COLO668 (cell line): ENCODE data around the gene GPR146.

Source experiments
- DNase-seq: peaks from one replicate; lab custom pipeline; 2025; ENCODE audit not compliant: unreplicated experiment; lab: John Stamatoyannopoulos, UW

The GPR146 gene

DNA sequence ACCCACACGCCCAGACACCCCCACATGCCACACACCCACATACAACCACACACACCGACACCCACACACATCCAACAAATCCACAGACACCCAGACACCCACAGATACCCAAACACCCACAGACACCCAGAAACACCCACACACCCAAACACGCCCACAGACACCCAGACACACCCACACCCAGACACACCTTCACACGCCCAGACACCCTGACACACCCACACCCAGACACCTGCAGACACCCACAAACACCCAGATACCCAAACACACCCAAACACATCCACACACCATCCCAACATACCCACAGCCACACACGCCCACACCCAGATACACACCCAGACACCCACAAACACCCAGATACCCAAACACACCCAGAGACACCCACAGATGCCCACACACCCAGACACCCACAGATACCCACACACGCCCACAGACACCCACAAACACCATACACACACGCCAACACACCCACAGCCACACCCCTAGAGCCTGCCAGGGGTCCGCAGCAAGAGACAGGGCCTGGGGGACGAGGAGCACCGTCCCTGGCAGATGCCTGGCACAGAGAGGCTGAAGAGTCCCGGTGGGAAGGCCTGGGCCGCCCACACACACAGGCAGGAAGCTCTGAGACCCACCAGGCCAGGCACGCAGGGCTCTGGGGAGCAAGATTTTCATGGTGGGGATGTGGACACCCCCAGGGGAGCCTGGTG, 32.9 kb upstream of the GPR146 start:
- DNase-seq: no peak

DNA sequence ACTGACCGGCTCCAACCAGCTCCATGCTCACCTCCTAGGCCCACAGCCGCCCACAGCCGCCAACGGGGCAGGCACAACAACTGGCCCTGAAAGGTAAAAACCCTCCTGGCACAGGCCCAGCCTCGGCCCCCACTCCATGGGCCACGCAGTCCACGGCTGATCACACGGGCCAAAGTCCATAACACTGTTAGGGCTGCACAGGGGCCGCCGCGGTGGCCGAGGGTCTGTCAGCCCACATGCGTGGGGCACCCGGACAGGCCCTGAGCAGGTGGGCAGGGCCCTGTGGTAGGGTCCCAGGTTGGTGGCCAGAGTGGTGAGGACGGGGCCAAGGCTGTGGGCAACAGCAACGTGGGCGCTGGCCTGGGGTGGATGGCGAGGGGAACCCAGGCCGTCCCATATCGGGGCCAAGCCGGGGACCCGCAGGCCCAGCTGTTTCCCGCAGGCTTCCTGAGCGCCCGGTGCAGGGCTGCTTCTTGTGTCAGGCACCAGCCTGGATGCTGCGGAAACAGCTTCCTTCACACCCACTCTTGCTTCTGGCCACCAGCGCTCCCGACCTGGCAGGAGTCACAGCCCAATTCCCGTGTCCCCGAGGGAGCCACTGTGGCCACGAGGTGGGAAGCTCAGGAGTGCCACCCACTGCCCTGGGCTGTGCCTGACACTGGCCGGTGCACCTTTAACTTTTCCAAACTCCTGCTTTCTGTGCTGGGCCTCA, 32.2 kb upstream of the GPR146 start:
- DNase-seq: no peak

DNA sequence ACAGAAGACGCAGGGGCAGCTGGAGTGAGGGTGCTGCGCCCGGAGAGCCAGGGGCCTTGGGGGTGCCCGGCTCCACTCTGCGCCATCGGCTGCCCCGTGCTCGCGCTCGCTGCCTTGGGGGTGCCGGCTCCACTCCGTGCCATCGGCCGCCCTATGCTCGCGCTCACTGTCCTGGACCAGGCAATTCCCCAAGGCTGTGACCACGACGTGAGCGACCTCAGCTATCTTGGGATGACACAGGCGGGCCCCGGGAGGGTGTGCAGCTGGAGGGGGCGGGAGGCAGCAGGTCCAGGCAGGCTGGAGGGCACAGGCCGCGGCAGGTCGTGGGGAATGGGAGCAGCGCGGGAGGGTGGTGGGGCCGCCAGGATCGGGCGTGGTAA, 31.6 kb upstream of the GPR146 start:
- DNase-seq: no peak

DNA sequence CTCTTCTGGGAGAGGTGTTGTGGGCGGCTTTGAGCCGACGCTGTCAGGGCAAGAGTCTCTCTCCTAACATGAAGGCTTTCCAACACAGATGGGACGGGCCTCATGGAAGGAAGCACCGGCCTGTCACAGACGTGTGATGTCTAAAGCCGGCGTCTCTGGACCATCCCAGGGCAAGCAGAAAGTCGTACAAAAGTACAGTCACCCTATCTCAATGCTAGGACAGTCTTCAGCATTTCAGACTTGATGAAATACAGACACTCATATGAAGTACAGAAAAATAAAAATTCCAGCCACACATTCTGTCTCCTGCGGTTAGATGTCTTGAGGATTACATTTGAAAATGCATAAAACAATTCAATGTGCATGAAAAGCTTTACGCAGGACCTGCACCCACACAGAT, 30.8 kb upstream of the GPR146 start:
- no peak for DNase-seq

DNA sequence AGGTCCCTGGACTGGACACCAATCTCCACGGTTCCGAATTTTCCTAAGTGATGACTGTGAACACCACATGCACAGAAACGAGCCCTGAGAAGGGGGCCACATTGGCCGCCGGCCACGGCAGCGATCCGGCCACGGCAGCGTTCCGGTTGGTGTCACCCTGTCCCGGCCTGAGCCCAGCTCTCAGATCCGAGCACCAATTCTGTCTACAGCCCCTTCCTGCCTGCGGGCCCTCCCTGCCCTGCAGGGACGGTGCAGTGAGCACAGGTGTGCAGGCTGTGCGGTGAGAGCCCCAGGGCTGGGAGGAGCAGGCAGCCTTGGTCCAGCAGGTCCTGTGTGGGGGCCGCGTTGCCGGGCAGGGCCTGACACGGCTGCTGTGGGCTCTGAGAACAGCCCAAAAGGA, 29.7 kb upstream of the GPR146 start:
- peak; percentile 64 for DNase-seq

DNA sequence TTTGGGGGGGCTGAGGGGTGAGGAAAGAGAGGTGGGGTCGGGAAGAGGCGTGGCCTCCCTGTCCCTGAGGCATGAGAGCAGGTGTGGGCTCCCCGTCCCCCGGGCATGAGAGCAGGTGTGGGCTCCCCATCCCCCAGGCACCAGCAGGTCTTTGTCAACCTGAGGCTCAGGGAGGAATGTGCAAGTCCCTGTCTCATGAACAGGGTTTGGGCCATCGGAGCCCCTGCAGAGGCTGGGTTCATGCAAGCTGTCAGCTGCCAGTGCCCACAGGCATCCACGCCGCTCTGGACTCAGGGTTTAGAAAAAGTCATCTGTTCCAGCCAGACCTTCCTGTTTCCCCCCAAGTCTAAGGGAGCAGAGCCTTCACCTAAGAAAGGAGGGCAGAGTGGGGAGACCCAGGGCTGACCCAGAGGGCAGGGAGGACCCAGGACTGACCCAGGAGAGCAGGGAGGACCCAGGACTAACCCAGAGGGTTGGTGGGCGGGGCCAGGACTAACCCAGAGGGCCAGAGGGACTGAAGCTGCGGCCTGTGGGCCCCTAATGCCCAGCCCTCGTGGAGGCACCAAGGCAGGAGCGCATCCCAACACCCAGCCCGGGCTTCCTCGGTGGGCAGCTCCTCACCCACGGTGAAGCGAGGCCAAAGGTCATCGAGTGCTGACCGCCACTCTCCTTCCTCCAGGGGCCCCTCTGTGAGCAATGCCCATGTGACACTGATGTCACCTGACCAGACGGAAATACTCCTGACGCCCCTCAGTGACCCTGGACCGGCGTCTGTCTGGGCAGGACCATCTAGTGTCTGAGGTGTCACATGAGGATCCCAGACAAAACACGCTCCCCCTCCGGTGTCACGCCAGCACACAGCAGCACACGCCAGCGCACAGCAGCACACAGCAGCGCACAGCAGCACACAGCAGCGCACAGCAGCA, 28.9 kb upstream of the GPR146 start:
- peak; percentile 75 for DNase-seq

DNA sequence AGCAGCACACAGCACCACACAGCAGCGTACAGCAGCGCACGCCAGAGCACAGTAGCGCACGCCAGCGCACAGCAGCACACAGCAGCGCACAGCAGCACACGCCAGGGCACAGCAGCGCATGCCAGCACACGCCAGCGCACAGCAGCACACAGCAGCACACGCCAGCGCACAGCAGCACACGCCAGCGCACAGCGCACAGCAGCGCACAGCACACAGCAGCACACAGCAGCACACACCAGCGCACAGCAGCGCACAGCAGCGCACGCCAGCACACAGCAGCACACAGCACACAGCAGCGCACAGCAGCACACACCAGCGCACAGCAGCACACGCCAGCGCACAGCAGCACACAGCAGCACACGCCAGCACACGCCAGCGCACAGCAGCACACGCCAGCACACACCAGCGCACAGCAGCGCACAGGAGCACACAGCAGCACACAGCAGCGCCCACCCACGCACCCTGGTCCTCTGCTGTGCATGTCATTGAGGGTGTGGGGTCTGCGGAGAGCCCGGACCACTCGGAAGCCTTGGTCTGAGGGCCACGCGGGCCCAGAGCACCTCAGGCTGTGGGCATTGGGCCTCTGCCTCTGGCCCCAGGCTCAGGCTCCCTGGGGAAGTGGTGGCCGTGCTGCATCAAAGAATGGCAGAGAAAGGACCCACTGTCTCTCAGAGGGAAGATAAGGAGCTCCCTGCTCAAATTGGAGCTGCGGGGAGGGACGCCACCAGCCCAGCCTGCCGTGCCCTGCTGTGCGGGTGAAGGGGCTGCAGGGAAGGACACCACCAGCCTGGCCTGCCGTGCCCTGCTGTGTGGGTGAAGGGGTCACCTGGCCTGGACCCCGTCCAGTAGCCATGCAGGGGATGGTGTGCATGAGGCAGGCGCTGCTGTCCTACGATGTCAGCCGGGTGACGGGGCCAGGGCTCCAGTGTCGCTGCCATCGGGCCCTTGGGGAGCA, 27.5 kb upstream of the GPR146 start:
- no peak for DNase-seq

DNA sequence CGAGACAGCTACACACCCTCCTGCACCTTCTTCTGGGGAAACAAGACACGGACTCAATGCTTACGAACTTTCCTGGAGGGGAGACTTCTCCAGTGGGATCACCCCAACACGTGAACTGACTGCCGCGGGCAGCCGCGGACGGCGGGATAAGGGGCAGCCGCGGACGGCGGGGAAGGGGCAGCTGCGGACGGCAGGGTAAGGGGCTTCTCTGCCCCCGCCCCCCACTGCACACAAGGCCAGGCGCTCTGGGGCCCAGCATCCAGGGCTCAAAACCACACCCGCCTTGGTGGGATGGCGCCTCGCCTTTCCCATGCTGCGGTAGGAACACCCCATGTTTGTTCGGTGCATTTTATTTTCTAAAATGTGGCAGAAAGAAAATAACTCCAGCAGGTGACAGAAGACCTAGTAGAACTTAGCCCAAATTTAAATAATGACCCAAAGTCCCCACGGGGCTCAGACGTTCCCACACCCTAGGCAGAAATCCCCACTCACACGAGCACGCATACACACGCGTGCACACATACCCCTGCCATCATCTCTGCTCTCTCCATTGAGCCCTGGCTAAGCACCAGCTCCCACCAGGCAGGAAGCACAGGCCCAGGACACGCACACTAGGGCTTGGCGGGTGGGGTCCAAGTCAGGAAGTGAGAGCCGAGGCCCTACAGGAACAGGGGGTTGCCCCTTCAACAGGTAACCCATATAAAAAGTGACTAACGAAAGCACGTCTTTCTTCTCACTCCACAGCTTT, 26.6 kb upstream of the GPR146 start:
- no peak for DNase-seq

DNA sequence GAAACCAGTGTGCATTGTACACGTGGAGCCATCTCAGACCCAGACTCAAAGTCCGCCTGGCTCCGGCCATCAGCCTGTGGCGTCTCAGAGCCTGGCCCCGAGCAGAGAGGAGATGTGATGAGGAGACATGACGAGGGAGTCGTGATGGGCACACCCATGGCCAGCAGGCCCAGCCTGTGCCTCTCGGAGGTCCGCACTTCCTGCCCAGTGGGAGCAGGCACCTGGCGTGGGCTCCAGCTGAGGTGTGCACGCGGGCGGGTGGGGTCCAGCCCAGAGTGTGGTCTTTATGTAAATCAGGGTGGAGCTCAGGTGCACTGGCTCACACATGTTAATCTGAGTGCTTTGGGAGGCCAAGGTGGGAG, 26.0 kb upstream of the GPR146 start:
- DNase-seq: no peak

DNA sequence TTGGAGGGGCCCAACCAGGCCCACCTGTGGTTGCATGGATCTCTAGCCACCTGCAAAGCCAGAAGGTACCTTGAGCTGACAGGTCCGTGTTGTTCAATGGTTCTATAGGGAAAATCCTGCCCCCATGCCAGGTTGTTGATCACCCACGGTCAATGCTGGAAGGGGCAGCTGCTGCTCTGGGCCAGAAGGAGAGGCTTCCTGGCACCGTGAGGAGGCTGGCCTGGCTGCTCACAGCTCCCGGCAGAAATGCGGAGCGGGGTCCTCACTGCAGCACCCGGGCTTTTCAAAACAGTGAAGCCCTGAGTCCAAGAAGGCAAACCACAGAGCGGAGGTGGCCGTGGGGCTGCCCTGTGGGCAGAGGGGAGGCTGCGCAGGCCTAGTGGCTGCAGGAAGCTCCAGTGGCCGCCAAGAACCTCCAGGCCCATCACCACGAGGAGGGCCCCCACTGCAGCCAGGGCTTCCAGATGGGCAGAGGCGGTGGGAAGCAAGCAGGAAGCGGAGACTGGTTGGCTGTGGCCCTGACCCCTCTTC, 25.0 kb upstream of the GPR146 start:
- no peak for DNase-seq

DNA sequence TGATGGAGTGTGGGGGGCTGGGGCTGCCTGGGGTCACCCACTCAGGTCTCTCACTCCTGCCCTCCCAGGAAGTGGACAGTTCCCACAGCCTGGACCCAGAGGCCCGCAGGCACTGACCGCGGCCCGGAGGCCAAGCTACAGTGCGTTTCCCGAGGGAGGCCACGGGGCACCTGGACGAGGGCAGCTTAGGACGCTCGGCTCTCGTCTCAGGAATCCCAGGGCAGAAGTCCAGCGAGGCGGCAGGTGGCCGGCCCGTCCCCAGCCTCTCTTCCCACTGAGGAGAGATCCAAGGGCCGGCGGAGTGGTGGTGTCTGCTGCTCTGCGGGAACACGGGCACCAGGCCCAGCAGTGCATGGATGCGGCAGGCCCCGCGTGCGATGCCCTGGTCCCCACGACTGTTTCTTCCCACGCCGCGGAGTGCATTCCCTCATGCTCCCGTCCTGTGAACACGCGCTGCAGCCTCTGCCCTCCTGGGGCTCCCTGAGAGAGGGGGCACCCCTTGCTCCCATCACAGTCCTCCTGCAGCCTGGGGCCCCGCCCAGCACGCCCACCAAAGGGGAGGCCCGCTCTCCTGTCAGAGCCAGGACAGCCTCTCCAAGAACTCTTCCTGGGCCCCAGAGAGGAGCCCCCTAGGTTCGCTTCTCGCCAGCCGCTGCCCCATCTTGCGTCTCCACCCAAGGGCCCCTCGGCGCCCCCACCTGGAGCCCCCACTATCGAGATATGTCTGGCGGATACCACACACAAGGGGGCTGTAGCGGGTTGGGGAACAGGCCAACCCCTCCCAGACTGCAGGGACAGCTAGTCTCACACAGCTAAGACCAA, 24.3 kb upstream of the GPR146 start:
- no peak for DNase-seq

DNA sequence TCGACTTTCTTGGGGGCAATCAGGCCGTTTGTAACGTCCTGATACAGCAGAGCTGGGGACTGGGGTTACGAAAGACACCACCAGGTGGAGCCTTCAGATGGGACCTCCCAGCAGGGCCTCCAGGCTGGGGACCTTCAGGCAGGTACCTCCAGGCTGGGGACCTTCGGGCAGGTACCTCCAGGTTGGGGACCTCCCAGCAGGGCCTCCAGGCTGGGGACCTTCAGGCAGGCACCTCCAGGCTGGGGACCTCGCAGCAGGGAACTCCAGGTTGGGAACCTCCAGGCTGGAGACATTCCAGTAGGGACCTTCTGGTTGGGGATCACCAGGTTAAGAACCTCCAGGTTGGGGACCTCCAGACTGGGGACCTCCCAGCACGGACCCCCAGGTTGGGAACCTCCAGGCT, 23.5 kb upstream of the GPR146 start:
- DNase-seq: no peak

DNA sequence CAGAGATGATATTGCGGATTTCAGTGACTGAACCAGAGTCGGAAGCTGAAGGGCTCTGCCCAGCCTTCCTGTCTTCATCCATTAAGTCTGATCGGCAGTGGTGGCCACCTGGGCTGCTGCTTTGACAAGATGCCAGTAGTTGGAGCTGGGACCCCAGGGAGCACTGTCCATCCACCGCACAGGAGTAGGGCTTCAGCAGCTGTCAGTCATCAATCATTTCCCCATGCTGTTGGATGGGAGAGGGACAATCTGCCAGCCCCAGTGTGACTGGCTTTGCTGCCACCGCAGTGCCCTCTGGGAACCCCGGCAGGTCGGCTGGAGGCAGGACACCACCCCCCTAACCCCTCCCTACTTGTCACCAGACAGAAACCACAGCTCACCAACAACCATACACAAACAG, 23.0 kb upstream of the GPR146 start:
- DNase-seq: no peak

DNA sequence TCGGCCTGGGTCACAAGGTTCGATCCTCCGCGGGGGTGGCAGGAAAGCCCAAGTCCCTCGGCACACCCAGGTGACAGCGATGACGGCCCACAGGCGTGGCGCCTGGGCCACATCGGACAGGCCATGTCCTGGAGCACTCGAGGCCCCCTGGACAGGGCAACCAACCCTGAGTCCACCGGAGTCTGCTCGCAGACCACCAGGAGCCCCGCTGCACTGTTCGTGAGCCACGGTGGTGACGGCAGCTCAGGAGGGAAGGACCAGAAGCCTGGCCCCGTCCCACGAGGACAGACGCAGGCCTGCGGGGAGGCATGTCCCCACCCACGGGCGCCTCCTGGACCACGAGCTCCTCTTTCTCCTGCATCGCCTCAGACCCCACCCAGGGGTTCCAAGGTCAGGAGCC, 22.4 kb upstream of the GPR146 start:
- no peak for DNase-seq

DNA sequence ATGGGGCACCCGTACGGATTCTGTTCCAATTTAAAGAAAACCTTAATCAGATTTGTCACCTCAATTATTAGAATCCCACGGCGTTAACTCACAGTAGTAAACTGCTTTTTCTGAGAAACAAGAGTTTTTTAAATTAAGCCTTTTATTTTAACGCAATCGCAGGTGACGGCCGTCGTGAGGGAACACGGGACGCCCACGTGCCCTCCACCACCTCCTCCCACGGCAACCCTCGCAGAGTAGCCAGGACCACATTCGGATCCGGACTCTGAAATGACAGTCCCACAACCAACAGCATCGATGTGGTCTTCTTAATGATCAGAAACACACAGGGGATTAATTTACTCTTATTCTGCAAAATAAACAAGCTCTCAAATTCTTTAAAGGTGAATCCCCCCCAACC, 22.0 kb upstream of the GPR146 start:
- DNase-seq: no peak

DNA sequence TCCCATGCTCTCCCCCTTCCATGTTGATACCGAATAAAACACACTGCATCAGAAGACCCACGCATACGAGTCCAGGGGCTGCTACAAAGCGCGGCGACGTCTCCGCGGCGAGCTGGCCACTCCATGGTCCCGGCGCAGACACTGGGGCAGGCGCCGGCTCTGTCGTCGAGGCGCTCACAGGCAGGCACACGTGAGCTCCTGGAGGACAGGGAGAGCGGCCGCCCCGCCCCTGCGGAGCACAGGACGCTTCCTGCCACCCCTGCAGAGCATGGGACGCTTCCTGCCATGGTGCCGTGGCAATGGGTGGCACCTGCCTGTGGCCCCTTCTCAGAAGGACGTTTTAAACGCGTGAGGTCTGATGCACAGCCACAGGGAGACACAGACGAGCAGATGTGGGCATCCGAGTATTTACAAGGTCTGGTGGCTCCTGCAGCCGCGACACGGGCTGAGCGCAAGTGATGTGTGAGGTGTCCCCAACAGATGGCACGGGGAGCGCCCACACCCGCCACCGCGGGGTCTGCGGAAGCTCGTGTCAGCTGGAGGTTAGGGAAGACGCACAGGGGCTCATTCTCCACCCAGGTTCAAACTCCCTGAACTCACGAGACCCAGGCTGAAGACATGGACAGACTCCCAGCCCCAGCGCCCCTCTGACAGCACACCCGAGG, 21.4 kb upstream of the GPR146 start:
- no peak for DNase-seq

DNA sequence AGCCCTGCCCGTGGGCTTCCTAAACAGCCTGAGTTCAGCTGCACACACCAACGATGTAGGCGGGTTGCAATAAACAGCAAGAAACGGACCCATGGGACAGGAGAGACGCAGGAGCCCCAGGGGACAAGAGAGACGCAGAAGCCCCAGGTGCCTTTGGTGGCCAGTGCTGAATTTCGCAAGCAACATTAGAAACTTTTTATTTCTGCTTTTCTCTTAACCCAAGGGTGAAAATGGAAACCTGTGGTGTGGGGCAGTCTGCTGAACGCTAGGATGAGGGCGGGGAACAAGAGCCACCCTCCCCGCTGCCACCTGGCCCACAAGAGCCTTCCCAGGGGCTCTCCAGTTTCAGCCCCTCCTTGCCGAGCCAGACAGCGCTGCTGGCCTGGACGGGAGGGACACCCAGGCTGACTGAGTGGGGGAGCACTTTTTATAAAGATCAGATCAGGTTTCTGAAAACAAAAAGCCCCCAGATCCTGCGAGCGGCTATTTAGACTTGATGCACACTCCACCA, 20.0 kb upstream of the GPR146 start:
- DNase-seq: peak; percentile 45
